ENCODE results near the gene FEV.

DNA sequence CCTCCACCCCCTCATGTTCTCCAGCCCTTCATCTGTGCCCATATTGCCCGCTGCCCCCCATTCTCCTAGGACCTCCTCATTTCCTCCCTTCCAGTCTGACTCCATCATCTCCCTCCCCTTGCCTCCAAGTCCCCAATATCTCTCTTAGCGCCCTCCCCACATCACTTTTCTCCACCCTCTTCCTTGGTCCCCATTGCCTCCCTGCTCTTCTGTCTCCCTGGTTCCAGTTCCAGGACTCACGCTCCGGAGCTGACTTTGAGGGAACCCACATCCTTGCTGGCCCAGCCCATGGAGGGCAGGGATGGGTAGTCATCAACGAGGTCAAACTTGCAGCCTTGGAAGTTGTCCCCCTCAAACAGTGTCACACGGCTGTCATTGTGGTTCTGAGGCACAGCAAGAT lies 5.6 kb upstream of the FEV start:
- TF ChIP-seq, protein P1, sequence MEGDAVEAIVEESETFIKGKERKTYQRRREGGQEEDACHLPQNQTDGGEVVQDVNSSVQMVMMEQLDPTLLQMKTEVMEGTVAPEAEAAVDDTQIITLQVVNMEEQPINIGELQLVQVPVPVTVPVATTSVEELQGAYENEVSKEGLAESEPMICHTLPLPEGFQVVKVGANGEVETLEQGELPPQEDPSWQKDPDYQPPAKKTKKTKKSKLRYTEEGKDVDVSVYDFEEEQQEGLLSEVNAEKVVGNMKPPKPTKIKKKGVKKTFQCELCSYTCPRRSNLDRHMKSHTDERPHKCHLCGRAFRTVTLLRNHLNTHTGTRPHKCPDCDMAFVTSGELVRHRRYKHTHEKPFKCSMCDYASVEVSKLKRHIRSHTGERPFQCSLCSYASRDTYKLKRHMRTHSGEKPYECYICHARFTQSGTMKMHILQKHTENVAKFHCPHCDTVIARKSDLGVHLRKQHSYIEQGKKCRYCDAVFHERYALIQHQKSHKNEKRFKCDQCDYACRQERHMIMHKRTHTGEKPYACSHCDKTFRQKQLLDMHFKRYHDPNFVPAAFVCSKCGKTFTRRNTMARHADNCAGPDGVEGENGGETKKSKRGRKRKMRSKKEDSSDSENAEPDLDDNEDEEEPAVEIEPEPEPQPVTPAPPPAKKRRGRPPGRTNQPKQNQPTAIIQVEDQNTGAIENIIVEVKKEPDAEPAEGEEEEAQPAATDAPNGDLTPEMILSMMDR (IDR thresholded peaks at IDR 0.05; ENCODE audit: insufficient read depth, low read length, poor library complexity, severe bottlenecking), result no peak
- TF ChIP-seq EZH2phosphoT487 (conservative IDR thresholded peaks at IDR 0.05; ENCODE audit: low read length), result no peak
